RPMI7951 (cell line): ENCODE measurements around the gene VAT1L. TPM values are rescaled to one million over a fixed set of nuclear protein-coding genes. Genes with fewer than 3 reads are reported as not detected.

ENCODE experiments used
- DNase-seq: peaks from one replicate; pipeline ENCODE4 v3.0.0-alpha.2; 2012; ENCODE audit warnings: low read depth
- total RNA-seq: library from RNA; depleted of rRNA; stranded (reverse); fragments of >200 nt; shearing (Covaris generic); gene quantifications from 2 replicates; pipeline ENCODE4 v1.2.3, GENCODE V29; 2014

VAT1L gene
- total RNA-seq, 1 experiment from 2014 or later, result 62.0 TPM

DNA sequence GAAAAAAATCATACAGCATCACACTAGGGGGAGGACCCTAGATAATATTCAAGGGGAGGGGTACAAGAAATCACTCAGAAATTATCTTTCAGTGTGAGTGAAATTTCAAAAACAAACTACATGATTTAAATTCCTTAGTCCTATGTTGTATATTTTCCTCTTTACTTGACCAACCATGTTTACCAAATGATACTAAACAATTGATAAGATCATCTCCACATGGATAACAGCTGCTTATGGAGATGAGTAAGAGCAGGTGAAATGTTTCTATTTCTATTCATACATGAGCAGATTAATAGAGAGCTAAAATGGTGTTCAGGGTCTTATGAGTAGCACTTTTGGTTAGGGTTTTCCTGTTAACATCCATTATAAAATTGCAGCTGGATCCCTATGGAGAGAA lies 7.3 kb upstream of the VAT1L start:
- no peak for DNase-seq

DNA sequence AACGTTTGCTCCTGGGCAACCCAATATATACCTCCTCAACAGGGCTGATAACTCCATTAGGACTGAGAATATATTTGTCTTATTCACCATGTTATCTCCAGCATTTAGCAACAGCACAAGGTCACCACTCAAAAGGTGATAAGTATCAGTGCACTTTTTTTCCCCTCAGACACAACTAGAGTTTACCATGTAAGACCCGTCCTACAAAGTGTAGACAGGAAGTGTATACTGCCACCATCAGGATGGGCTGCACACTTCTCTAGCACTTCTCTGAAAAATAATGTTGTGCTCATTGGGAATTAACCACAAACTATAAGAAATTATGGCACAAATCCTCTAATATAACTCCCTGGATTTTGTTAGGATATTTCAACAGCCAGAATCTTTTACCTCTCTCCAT lies 5.7 kb upstream of the VAT1L start:
- peak; percentile 57 for DNase-seq

- no peak for DNase-seq
These were observed 3.7 kb upstream of the VAT1L start for GRCh38 chr16:77784441-77785372.

DNA sequence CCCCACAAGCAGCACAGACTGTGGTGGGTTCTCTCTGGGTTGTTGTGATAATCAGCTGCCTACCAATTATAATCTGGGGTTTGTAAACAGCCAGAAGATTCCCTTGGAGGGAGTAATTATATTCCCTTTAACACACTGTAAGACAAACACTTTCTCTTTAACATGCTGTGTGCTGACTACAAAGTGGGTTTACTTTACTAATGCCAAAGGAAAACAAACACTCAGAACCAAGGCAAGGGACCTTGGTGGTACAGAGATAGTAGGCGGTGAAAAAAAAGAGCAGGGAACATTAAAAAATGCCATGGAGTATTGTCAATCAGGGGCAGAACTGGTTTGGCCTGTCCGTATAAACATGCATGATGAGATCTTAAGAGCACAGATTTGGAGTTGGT lies 3.0 kb upstream of the VAT1L start:
- DNase-seq, result no peak

DNA sequence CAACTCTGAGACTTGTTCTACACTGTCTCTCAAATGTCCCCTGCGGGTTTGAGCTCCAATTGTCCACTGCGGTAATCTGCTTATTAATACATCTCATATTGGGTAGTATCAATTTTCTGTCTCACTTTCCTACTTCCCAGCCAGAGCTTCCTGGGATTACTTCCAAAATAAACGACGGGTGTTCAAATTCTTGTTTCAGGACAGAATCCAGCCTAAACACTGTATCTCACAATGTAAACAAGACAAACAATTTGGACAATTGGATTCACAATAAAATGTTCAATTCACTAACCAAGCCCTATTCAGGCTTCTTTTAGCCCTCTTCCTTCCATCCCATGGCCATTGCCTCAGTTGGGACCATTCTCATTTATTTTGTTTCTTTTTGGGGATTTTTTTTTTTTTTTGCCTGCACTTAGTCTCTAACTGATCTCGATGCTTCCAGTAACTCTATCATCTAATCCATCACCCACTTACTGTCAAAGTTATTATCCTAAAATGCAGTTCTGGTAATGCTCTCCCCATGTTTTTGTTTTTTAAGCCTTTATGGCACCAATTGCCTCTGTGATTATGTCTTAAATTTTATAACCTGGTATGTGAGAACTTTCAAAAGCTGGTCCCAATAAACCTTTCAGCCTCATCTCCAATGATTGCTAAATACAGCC lies 2.0 kb upstream of the VAT1L start:
- no peak for DNase-seq

DNA sequence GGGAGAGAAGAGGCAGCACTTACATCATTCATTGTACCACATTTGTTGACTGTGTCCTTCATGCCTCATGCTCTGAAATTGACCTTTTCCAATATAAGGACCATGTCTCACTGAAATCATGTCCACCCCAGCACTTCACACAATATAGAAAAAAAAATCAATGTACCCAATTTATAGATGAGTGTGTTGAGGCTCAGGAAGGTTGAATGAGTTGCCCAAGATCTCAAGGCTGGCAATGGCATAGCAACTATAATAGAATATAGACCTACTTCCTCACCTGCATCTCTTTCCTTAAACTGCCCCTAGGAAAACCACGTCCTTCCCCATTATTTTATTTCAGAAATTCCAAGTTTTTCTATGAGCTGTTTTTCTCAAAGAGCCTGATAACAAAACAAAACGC lies 912 bp upstream of the VAT1L start:
- DNase-seq, result no peak

- DNase-seq, result no peak
These were observed 983 bp downstream of the VAT1L start for GRCh38 chr16:77789085-77790008.

DNA sequence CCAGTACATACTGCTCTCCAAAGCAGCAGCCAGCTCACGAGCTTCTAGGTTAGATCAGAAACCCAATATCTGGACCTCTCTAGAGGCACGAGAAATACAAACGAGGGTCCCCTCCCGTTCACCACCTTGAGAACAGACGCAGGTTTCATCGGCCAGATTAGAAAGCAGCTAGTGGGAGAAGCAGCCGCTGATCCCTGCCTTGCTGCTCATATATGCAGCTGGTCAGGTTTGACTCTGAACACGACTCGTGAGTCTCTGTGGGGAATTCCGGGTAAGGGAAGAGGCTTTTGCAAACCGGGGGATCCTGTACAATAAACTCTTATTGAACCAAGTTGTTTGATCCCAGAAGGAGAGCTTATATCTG lies 1.6 kb downstream of the VAT1L start:
- DNase-seq, result no peak

GRCh38 chr16:77790912-77791311 lies 2.5 kb downstream of the VAT1L start:
- DNase-seq, result peak; percentile 46

GRCh38 chr16:77793417-77793816 lies 5.1 kb downstream of the VAT1L start:
- DNase-seq, result no peak

- DNase-seq, result peak; percentile 87
These were observed 6.2 kb downstream of the VAT1L start for GRCh38 chr16:77794586-77794985.

DNA sequence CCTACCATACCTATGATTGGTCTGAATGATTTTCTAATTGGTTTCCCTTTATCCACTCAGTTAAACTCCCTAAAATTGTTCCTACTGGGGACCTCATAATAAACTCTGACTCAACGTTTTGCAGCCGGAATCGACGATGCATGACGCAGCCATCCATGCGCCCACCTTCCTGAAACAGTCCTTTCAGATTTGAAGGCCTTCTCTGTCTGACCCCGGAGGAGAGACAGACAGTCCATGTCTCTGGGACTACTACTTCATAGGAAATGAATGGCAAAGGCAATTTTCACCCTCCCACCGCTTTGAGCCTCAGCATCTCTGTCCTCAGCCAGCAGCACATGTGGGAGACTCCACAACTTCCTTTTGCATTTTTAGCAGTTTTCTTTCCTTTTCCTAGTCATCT lies 13.5 kb downstream of the VAT1L start:
- DNase-seq, result no peak

DNA sequence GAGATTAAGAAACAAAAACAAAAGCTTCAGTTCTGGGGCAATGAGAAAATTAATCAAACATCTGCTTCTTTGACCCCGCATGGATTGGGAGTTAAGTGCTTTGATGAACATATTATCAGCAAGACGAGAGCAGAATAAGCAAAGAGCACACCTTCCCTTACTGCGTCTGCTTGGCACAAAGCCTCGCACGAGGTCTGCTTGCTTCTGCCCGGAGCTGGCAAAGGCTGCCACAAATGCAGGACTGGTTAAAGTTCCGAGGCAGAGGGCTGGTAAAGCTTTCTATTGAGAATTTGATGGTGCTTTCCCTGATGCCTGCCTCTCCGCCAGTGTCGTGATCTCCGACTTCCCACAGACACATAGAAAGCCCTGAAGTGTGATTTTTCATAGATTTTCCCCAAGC lies 17.0 kb downstream of the VAT1L start:
- no peak for DNase-seq

DNA sequence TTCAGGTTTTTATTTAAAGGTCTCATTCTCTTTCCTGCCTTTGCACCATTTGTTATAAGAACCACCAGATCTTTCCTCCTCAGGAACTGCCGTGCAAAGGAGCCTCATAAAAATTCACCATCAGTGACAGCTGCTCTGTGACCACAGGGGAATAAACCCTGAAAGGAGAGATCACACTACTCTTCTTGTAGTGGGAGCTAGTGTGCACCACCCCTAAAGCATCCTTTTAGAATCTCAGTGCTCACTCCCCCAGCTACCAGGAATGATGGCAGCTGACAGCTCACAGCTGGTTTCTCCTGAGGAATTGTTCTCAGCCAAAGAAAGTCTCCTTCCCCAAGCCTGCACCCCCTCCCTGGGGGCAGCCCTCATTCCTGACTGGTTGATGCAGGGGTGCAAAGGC lies 18.7 kb downstream of the VAT1L start:
- no peak for DNase-seq

GRCh38 chr16:77812856-77813500 lies 24.6 kb downstream of the VAT1L start:
- no peak for DNase-seq

DNA sequence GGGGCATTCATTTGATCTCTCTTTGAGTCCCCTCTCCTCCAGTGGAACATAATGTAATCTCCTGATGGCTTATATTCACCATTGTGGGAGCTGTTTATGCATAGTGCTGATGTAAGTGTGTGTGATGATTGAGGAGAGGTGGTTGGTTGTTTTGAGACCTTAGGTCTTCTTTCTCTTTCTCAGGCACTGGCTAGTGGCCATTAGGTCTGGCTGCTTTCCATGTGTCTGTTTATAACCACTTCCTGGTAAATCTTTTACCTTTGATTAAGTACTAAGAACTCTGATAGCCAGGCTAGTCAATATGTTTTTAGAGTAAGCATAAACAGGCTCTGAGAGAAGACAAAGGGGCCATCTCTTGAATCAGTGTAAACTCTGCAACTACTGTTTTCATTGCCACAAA lies 27.9 kb downstream of the VAT1L start:
- DNase-seq, result peak; percentile 59

DNA sequence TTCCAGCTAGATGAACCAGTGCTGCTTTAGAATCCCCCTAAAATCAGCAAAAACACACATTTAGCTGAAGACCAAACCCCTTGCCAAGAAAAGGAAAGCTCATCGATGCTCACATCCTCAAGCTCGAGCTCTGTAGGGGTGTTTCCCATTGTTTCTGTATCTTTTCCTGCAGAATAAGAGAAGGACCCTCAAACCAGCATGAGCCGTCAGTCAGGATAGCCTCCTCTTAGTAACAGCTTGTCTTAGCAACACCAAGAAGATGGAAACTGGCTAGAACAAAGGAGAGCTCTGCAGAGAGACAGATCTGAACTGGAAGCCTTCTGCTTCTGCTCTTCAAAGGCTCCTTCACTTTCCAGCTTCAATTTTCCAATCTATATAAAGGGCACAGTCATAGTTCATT lies 32.0 kb downstream of the VAT1L start:
- no peak for DNase-seq

DNA sequence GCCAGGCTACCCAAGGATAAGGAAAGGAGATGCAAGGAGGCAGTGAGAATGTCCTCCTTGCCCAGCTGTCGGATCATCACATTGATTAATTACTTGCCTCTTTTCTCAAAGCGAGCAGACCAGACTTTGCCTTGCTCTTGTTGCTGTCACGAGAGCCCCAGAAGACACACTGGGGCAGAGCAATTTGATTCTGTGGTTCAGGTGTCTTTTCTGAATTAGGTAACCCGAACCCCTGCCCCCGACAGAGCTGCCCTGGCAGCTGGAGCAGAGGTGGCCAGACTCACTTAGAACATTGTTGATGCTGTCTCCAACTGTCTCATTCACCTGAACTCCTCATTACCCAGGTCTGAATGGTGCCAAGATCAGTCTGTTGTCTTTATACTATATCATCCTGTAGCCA lies 34.3 kb downstream of the VAT1L start:
- no peak for DNase-seq

- no peak for DNase-seq
These were observed 34.7 kb downstream of the VAT1L start for GRCh38 chr16:77823067-77823466.

DNA sequence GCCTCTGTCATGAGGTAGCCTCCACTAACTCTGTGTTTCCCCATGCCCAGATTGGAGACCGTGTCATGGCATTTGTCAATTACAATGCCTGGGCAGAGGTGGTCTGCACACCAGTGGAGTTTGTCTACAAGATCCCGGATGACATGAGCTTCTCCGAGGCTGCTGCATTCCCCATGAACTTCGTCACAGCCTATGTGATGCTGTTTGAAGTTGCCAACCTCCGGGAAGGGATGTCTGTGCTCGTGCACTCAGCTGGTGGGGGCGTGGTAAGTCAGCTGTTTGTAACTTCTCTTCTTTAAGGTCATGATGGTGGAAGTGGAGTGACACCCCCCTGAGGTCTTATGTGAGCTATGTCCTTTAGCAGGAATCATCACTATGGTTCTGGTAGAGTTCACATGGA lies 36.8 kb downstream of the VAT1L start:
- peak; percentile 84 for DNase-seq

DNA sequence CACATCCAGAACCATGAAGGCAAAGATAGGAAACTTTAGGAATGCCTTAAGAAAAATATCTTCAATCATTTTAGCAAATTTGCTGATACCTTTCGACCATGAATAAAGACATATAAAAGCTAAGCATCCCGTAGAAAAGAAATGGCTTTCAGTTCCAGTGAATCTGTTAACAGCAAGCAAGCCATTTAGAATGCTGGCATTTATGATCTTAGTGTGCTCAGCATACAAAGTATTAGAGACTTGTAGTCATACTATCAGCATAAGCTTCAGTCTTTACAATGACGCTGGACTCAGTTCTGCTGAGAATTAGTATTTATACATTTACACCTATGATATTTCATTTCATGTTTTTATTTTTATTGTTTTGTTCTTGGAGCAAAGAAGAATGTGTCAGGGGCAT lies 38.7 kb downstream of the VAT1L start:
- no peak for DNase-seq
